NCI-H524 treated with DMSO at 0.1 percent for 48 hours (cell line): ENCODE results near the gene PNPLA5.

ENCODE experiments used
- DNase-seq: peaks from one replicate; lab custom pipeline; 2025; lab: John Stamatoyannopoulos, UW

Gene PNPLA5

DNA sequence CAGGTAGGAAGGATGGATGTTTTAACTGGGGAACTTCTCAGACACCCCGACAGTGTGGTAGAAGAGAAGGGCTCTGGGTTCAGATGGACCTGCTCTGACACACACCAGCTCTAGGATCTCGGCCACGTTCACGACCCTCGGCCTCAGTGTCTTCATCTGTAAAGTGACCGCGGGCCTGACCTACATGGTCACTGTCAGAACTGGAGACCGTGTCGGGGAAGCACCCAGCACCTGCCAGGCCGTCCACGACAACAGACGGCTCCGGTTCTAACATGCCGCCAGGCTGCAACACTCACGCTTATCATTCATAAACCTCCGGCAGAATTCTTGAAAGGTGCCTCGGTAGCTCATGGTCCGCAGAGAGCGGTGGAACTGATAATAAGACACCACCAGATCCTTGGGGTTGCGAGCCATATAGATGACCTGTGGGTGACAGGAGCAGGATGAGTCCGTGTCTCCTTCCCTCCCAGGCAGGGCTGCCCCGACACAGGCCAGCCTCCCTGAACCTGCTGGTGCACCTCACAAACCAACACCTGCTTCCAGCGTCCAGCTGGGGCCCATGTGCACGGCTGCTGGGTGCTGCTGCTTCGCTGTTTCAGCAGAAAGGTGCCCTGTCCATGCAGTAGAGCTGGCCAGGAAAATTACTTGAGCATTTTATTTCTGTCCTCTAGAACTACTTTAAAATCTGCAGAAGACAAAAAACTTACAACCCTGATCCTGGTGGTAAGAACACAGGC is 53.1 kb downstream of the PNPLA5 start:
- no peak for DNase-seq

- DNase-seq, result no peak
These were observed 53.7 kb downstream of the PNPLA5 start for GRCh38 chr22:43838161-43838560.

- no peak for DNase-seq
These were observed 54.1 kb downstream of the PNPLA5 start for GRCh38 chr22:43837666-43838065.

DNA sequence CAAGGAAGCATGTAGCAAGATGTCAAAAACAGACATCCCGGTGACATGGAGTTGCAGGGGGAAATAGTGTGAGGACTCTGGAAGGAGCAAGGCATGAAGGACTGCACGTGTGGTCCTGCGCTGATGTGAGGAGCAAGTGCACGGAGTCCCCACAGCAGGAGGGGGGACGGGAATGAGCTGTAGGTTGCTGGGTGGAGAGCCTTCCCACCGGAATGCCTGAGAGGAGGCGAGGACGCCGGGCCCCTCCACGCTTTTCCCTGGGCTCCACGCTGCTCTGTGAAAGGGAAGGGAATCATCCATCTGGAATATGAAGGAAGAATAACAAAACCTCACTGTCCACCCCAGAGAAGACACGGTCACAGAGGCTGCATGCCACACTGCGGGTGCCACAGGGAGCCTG is 56.1 kb downstream of the PNPLA5 start:
- DNase-seq, result no peak

- DNase-seq, result no peak
These were observed 56.6 kb downstream of the PNPLA5 start for GRCh38 chr22:43835166-43835565.

DNA sequence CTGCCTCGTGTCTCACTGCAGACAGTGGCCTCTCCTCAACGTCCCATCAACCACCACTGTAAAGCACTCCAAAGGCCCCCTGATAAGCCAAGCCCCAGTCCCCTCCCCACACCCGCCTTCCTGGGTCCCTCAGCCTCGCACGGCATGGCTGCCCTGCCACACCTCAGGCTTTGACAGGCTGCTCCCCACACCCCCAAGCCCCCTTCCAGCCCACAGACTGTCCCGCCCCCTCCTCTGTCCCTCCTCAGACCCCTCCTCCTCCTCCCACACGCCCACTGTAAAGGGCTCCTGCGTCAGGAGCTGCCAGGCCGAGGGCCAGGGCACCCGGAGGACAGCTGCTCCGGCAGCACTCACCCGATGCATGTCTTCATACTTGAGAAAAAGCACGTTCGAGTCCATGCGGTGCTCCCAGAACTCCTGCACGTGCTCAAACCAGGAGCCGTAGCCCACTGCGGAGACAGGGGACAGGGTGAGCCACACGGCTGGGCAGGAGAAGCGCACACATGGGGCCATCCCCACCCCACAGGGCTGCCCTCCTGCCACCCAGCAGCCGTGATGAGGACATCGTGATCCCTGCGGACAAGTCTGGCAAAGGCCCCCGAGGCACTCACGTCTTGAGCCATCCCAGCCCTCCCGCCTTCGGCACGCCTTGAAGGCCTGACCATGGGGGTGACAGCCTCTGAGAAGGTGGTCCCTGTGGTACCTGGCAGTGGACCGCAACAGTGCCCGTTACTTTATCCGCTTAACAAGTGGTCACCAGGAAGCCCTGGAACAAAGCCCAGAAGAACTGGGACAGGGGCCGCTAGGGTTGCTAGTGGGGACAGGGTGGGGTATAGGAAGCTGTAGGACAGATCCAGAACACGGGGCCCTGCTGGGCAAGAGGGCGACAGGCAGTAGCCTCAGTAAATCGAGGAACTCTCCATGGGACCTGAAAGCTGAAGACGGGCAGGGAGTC is 58.2 kb downstream of the PNPLA5 start:
- no peak for DNase-seq

- DNase-seq, result no peak
These were observed 59.2 kb downstream of the PNPLA5 start for GRCh38 chr22:43832393-43833265.

DNA sequence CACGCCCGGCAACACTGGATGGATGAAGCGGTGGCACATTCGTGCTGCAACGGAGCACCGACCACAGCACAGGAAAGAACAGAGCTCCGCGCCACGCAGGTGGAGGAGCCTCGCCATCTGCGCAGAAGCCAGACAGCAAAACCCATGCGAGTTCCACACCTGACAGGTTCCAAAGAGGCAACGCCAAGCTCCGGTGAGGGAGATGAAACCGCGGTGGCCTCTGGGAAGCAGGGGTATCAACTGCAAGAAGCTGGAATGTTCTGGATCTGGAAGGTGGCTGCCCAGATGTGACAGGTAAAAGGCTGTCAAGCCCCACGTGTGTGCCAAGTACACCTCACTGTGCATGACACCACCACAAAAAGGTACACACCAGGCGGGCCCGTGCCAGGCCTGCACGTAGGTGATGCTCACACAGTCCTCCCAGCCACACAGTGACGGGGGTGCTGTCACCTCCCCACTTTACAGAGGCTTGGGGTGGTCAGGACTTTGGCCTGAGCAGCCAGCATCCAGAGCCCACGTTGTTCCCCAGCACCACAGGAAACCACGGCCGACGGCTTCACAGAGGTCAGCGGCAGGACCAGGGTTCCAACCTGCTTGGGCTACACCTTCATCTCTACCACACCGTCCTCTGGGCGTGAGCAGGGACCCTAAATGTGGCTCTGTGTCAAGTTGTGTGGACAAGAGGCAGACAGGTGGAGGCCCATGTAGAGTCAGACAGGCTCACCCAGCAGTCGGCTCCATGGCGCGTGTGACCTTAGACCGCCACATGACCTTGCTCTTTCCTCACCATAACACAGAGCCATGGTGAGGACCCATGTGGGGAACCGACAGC is 60.0 kb downstream of the PNPLA5 start:
- DNase-seq, result no peak

DNA sequence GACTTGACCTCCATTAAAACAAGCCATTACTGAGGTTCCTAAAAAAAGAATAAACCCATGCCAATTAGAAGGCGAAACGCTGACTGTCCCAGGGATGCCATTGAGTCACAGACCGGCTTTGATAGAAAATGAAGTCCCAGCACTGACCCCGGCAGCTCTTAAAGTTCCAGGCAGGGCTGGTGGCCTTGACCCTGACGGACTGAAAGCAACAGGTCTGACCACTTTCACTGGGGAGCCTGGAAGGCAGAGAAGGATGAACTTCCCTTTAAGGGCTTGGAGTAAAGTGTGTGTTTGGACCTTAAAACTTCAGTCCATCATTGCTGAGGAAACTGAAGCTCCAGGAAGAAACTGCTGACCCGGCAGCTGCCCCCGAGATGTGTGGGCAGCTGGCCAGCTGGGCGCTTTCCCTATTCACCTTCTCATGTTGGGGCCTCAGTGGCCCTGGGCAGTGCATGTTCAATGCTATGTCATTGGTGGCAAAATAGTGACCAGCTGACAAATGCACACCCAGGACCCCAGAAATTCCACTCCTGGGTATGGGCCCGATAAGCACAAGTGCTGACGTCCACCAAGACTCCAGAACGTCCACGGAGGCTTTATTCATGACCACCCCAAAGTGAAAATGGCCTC is 60.8 kb downstream of the PNPLA5 start:
- no peak for DNase-seq

GRCh38 chr22:43829904-43830851 is 61.6 kb downstream of the PNPLA5 start:
- no peak for DNase-seq
